Midbrain (tissue), 1 donor: ENCODE measurements around the gene ARL6IP5.
A peak's percentile ranks its signal among the peaks of the same experiment; 100 is the strongest.

Experiments used
- DNase-seq: peaks from one replicate; lab custom pipeline; 2025; lab: John Stamatoyannopoulos, UW

ARL6IP5 gene

GRCh38 chr3:69085833-69086722, 1.3 kb downstream of the ARL6IP5 start:
- peak; percentile 77 for DNase-seq

- DNase-seq, result no peak
Measured at GRCh38 chr3:69087030-69087791, 2.5 kb downstream of the ARL6IP5 start.

- DNase-seq, result no peak
Measured at GRCh38 chr3:69088063-69088462, 3.3 kb downstream of the ARL6IP5 start.

- no peak for DNase-seq
Measured at GRCh38 chr3:69090021-69090420, 5.3 kb downstream of the ARL6IP5 start.

- DNase-seq, result no peak
Measured at GRCh38 chr3:69091389-69092029, 6.8 kb downstream of the ARL6IP5 start.

- peak; percentile 58 for DNase-seq
Measured at GRCh38 chr3:69092030-69092516, 7.3 kb downstream of the ARL6IP5 start.

GRCh38 chr3:69094467-69095205, 9.9 kb downstream of the ARL6IP5 start:
- DNase-seq, result peak; percentile 43

- DNase-seq, result no peak
Measured at GRCh38 chr3:69095636-69096035, 10.9 kb downstream of the ARL6IP5 start.

- no peak for DNase-seq
Measured at GRCh38 chr3:69096299-69096698, 11.6 kb downstream of the ARL6IP5 start.

- no peak for DNase-seq
Measured at GRCh38 chr3:69097407-69098086, 12.8 kb downstream of the ARL6IP5 start.

GRCh38 chr3:69099576-69099975, 14.8 kb downstream of the ARL6IP5 start:
- no peak for DNase-seq

GRCh38 chr3:69102384-69102783, 17.6 kb downstream of the ARL6IP5 start:
- DNase-seq, result no peak

- DNase-seq, result no peak
Measured at GRCh38 chr3:69103123-69103522, 18.4 kb downstream of the ARL6IP5 start.

- DNase-seq, result no peak
Measured at GRCh38 chr3:69104586-69104985, 19.8 kb downstream of the ARL6IP5 start.

GRCh38 chr3:69105320-69105719, 20.6 kb downstream of the ARL6IP5 start:
- no peak for DNase-seq

- DNase-seq, result no peak
Measured at GRCh38 chr3:69107841-69108240, 23.1 kb downstream of the ARL6IP5 start.

- DNase-seq, result no peak
Measured at GRCh38 chr3:69108811-69109210, 24.1 kb downstream of the ARL6IP5 start.

GRCh38 chr3:69110941-69111546, 26.3 kb downstream of the ARL6IP5 start:
- no peak for DNase-seq

- no peak for DNase-seq
Measured at GRCh38 chr3:69113536-69113935, 28.8 kb downstream of the ARL6IP5 start.

- no peak for DNase-seq
Measured at GRCh38 chr3:69115731-69116130, 31.0 kb downstream of the ARL6IP5 start.

- DNase-seq, result no peak
Measured at GRCh38 chr3:69116162-69116561, 31.4 kb downstream of the ARL6IP5 start.
